ENCODE data around the gene ALDH1A1.
"Not testable (repeated sequence)": the region's sequence is repeated elsewhere in the genome, so short reads cannot be mapped to it uniquely, and the experiment has no call there.

Gene ALDH1A1

GRCh38 chr9:72978744-72979143, 25.9 kb upstream of the ALDH1A1 start:
- no peak for DNase-seq

DNA sequence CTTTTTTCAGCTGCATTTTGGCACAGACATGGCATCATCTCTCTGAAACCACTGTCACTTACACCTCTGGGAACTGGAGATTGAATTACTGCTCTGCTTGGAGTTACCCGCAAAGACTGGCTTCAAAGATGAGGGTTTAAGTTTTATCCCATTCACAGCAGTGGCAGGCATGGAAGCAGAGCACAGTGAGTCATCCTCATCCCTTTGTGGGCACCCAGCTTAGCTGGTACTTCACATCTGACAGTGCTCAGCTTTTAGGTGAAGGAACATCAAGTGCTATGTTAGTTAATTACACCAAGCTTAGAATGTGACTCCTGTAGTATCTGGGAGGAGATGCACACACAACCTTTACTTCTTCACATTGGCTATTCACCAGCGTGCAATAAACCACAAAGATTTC, 24.8 kb upstream of the ALDH1A1 start:
- DNase-seq = no peak

- DNase-seq = no peak
Measured at GRCh38 chr9:72974501-72974900, 21.6 kb upstream of the ALDH1A1 start.

DNA sequence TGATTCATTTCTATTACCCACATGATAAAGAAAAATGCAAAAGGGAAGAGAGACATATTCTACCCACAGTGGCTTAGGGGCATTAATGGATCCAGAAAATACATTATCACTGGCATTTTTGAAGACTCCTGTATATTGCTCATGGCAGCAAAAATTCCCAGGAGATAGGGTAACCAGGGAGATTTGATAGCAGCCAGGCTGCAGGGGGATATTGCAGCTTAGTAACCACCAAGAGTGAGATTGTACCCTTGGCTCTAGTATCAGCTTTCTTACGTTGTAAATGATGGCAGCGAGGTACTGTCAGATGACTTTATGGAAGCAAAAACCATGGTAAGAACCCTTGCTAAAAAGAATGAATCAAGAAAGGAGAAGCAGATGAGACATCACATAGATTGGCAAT, 19.8 kb upstream of the ALDH1A1 start:
- DNase-seq = no peak

DNA sequence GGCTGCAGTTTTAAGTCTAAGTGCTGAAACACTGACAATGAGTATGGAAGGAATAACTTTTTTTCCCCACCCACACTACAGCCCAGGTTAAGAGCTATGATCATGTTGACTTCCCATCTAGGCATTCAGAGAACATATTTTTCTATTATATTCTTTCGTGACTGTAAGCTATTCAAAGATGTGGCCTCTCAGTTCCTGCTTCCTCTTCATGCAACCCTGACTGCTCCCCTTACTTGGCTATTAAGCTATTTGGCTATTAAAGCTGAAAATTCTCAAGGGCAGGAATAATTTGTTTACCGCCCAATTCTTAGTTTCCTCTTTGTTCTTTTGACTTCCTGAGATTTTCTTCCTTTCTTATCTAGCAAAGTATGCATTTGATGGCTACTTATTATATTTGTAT, 18.6 kb upstream of the ALDH1A1 start:
- DNase-seq = no peak

DNA sequence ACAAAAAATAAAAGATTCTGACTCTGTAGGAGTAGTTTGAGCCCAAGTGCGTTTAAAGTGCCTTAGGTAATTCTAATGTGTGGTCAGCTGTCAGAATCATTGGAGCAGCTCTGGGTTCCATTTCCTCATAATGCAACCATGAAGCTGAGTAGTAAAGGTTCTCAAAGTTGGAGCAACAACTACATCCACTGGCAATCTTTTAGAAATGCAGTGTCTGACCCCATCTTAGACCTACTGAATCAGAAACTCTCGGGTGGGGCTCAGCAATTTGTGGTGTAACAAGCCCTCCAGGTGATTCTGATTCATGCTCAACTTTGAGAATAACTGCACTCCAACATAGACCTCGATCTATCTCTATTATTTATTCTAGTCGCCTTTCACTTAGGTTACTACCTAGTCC, 7.6 kb upstream of the ALDH1A1 start:
- DNase-seq = peak; percentile 27

DNA sequence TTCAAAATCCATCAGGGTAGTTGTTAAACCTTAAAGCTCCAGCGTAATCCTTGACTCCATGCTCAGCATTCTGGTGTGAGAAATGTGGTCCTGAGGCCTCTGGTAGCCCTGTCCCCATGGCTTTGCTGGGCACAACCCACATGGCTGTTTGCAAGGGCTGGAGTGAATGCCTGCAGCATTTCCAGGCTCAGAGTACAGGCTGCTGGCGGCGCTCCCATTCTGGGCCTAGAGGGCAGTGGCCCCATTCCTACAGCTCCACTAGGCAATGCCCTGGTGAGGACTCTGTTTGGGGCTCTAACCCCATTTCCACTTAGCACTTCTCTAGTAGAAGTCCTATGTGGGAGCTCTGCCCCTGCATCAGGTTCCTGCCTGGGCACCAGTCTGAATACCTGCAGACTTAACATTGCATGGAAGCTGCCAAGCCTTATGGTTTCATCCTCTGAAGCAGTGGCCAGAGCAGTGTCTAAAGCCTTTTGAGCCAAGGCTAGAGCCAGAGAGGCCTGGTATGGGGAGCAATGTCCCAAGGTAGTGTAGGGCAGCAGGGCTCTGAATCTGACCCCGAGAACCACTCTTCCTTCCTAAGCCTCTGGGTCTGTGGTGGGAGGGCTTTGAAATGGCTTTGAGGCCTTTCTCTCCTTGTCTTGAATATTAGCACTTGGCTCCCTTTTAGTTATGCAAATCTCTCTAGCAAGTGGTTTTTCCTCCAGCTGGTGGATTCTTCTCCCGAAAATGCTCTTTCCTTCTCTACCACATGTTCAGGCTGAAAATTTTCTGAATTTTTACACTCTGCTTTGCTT, 5.8 kb upstream of the ALDH1A1 start:
- DNase-seq = no peak

DNA sequence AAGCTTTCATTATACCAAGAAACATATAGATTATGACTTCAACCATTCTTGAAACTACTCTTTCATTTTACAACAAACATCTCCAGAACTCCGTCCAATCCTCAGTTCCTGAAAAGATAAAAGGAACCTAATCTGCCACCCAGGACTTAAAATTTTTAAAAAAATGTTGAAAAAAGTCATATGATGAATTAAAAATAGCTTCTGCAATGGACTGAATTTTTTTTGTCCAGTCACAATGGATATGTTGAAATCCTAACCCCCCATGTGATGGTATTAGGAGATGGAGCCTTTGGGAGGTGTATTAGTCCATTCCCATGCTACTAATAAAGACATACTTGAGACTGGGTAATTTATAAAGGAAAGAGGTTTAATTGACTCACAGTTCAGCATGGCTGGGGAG, 2.7 kb upstream of the ALDH1A1 start:
- no peak for DNase-seq

DNA sequence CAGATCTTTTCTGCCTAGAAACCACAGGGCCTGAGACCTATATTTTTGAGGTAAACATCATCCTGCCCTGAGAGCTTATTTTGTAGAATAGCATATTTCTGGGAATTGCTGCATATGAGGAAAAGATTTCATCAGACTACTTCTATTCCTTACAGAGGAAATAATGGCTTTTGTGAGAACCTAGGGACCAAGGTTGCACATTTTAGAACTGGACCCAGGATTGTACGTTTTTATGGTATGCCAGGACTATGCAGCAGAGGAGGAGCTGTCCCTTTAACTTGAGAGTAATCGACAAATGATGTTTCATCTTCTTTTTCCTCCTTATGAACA, 2.2 kb upstream of the ALDH1A1 start:
- DNase-seq = peak; percentile 43

- DNase-seq = peak; percentile 87
Measured at GRCh38 chr9:72954431-72955125, 1.7 kb upstream of the ALDH1A1 start.

GRCh38 chr9:72952381-72952690, 517 bp downstream of the ALDH1A1 start:
- no peak for DNase-seq

DNA sequence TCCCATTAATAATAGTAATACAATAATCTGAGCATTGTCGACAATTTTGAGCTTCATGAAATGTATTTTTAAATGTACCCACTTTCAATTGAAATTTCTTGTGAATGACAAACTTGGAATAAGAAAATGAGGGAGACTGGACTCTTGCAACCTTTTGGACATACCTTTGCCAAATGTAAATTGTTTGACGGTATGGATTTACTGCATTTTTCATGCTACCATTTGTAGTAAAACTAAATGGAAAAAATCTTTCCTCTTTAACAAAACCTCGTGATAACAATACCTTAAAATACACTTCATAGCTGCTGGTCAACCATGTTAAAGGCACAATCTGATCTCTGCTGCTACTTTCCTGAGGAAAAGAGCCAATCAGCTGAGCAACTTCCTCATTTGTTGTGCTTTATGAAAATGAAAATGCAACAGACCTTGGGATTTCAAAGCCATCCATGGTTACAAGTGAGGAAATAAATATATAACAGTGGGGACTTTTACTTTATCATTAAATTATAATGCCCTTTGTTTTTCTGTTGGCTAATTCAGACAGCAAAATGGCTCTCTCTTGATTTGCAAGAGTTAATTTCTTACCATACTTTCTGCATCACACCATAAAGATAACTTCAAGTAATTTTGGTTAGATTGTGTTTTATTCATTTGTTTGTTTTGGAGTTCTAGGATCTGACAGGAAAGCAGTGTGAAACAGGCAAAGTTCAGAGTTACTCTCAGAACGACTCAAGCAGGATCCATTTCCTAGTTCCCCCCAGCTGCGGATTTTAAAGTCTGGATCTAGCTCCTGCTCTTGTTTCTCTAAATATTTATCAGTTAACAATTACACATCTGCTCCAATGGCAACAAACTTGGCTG, 1.1 kb downstream of the ALDH1A1 start:
- no peak for DNase-seq

DNA sequence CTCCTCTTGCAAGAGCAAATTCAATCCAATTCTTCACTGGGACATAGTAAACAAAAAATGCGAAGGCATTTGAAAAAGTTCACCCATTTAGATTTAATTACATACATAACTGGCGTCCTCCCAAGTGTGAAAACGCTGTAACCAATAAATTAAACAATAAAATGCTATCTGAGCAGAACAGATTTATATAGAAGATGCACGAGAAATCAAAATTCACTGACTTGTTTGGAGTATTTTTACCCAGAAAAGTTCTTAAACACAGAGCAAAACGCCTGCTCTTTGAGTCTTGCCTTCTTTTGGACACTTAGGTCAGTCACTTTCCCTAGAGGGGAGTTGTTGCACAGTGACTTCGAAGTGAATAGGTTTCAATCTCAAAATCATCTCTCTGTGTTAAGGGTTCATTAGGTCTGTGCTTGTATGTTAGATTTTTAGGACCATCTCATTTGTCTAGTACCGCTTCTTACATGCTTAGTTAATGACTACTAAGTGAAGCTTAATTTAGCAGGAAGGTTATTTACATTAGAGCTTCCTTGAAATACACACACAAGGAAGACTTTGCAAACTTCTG, 1.9 kb downstream of the ALDH1A1 start:
- DNase-seq = no peak

- DNase-seq = no peak
Measured at GRCh38 chr9:72949918-72950325, 2.9 kb downstream of the ALDH1A1 start.

GRCh38 chr9:72949244-72949582, 3.6 kb downstream of the ALDH1A1 start:
- DNase-seq = no peak

GRCh38 chr9:72948575-72949243, 4.1 kb downstream of the ALDH1A1 start:
- DNase-seq = no peak

DNA sequence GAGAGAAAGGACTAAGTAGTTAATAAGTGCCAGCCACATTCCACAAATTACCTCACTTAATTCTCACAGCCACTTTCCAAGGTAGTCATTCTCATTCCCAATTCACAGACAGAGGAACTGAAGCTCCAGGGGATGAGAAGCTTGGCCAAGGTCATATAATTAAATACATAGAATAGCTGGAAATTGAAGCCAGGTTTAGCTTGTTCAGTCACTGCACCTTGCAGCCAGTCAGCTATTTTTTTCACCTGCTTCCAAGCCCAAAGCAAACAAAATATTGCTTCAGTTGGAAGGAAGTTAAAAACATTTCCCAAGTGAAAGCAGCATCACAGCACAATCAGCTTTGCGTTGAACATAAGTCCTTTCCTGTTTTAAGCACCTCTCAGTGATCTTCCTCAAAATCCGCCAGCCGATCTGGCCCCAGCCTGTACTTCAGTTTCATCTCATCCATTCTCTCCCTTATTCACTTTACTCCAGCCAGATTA, 4.8 kb downstream of the ALDH1A1 start:
- no peak for DNase-seq

DNA sequence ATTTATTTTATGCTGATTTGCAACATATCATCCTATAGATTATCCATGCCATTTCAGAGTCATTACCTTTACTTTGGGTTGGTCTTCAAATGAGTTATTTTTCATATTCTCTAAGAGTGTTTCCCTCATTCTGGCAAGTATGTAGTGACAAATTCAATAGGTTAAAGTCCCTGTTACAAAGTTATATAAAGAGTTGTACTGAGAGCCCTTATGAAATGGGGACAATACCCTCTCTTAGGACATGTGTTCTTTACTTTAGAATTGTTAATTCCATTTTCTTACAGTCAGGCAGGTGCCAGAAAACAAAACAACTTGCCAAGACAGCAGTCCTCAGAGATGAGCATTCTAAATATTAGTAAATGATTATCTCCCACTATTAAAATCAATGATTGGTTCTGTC, 6.0 kb downstream of the ALDH1A1 start:
- DNase-seq = no peak

DNA sequence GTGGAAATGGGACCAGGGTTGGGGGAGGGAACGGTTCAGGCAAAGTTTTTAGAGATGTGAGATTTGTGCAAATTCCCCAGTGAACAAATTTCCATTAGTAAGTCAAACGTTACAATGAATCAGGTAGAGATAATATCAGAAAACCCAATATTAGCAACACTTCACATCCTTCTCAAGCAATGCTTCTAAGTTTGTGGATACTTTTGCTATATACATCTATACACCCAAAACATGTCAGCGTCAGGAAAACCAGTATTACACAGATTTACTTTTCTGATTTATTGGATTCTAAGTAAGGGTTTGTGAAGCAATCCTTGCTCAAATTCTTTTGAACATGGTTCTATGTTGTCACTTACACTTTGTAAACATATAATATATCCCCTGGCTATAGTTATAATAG, 6.5 kb downstream of the ALDH1A1 start:
- DNase-seq = no peak

GRCh38 chr9:72945391-72945790, 7.5 kb downstream of the ALDH1A1 start:
- no peak for DNase-seq

- no peak for DNase-seq
Measured at GRCh38 chr9:72943844-72944462, 8.9 kb downstream of the ALDH1A1 start.

- DNase-seq = no peak
Measured at GRCh38 chr9:72942451-72942850, 10.4 kb downstream of the ALDH1A1 start.

- not testable (repeated sequence) for DNase-seq
Measured at GRCh38 chr9:72939581-72939980, 13.3 kb downstream of the ALDH1A1 start.
